Stimulated activated naive CD4-positive, alpha-beta T cell treated with Interleukin-2 at 50 U/mL for 16 hours (primary cell): ENCODE measurements around the gene PPP2R5E.

ENCODE experiments used
- DNase-seq: peaks from one replicate; lab custom pipeline; 2025; lab: John Stamatoyannopoulos, UW

The PPP2R5E gene

GRCh38 chr14:63432228-63432627, 110.9 kb downstream of the PPP2R5E start:
- no peak for DNase-seq

- DNase-seq = no peak
Measured at GRCh38 chr14:63431466-63431865, 111.7 kb downstream of the PPP2R5E start.

GRCh38 chr14:63428486-63428885, 114.7 kb downstream of the PPP2R5E start:
- no peak for DNase-seq

- no peak for DNase-seq
Measured at GRCh38 chr14:63426838-63427352, 116.3 kb downstream of the PPP2R5E start.

- no peak for DNase-seq
Measured at GRCh38 chr14:63423889-63424288, 119.3 kb downstream of the PPP2R5E start.

- DNase-seq = no peak
Measured at GRCh38 chr14:63423381-63423780, 119.8 kb downstream of the PPP2R5E start.

GRCh38 chr14:63421919-63422318, 121.3 kb downstream of the PPP2R5E start:
- no peak for DNase-seq

- DNase-seq = no peak
Measured at GRCh38 chr14:63421226-63421625, 122.0 kb downstream of the PPP2R5E start.

- no peak for DNase-seq
Measured at GRCh38 chr14:63418020-63418419, 125.2 kb downstream of the PPP2R5E start.

- DNase-seq = no peak
Measured at GRCh38 chr14:63413009-63413408, 130.2 kb downstream of the PPP2R5E start.

GRCh38 chr14:63406333-63406732, 136.8 kb downstream of the PPP2R5E start:
- no peak for DNase-seq

GRCh38 chr14:63405715-63406114, 137.5 kb downstream of the PPP2R5E start:
- DNase-seq = no peak

GRCh38 chr14:63404906-63405305, 138.3 kb downstream of the PPP2R5E start:
- no peak for DNase-seq

- no peak for DNase-seq
Measured at GRCh38 chr14:63401646-63402045, 141.5 kb downstream of the PPP2R5E start.

- DNase-seq = no peak
Measured at GRCh38 chr14:63398952-63399351, 144.2 kb downstream of the PPP2R5E start.

- DNase-seq = no peak
Measured at GRCh38 chr14:63394841-63395240, 148.3 kb downstream of the PPP2R5E start.

GRCh38 chr14:63394432-63394831, 148.7 kb downstream of the PPP2R5E start:
- DNase-seq = no peak

- no peak for DNase-seq
Measured at GRCh38 chr14:63393012-63393411, 150.2 kb downstream of the PPP2R5E start.

- DNase-seq = no peak
Measured at GRCh38 chr14:63392236-63392635, 150.9 kb downstream of the PPP2R5E start.

- DNase-seq = peak; percentile 16
Measured at GRCh38 chr14:63388766-63389431, 154.3 kb downstream of the PPP2R5E start.

GRCh38 chr14:63387711-63388110, 155.5 kb downstream of the PPP2R5E start:
- no peak for DNase-seq

GRCh38 chr14:63383776-63384367, 159.3 kb downstream of the PPP2R5E start:
- no peak for DNase-seq

GRCh38 chr14:63378444-63378843, 164.7 kb downstream of the PPP2R5E start:
- no peak for DNase-seq

GRCh38 chr14:63375769-63376168, 167.4 kb downstream of the PPP2R5E start:
- no peak for DNase-seq
